GM23338 (cell line): ENCODE data around the gene IFNL1.
A peak's percentile ranks its signal among the peaks of the same experiment; 100 is the strongest.

Source experiments
- CREB1 ChIP-seq: fragments of 250-450 bp; sonication (Bioruptor Pico); IDR thresholded peaks from 2 replicates; pipeline ENCODE4 v1.5.0; 2020; ENCODE audit warnings: low read depth, mild to moderate bottlenecking, moderate library complexity
- EZH2 ChIP-seq: fragments of 200-600 bp; sonication (generic); IDR thresholded peaks from one replicate; pipeline ENCODE4 v1.8.0; 2017; ENCODE audit warnings: antibody characterized with exemption, mild to moderate bottlenecking, low read depth; ENCODE audit not compliant: unreplicated experiment
- EZH2phosphoT487 ChIP-seq: fragments of 200-600 bp; sonication (generic); IDR thresholded peaks from one replicate; pipeline ENCODE4 v1.8.1; 2018; ENCODE audit warnings: antibody characterized with exemption; ENCODE audit not compliant: unreplicated experiment
- JUNB ChIP-seq: IDR thresholded peaks from one replicate; pipeline ENCODE4 v1.6.1; 2016; ENCODE audit warnings: antibody characterized with exemption; ENCODE audit not compliant: unreplicated experiment
- NANOG ChIP-seq: IDR thresholded peaks from 2 replicates; pipeline ENCODE4 v1.6.1; 2016; ENCODE audit warnings: antibody characterized with exemption, borderline replicate concordance
- POLR2AphosphoS5 ChIP-seq: IDR thresholded peaks from 2 replicates; pipeline ENCODE4 v1.6.1; 2016; ENCODE audit warnings: antibody characterized with exemption, low read depth
- STAT1 ChIP-seq: IDR thresholded peaks from one replicate; pipeline ENCODE4 v1.6.1; 2016; ENCODE audit warnings: antibody characterized with exemption; ENCODE audit not compliant: unreplicated experiment
- ZNF331 ChIP-seq: fragments of 250-450 bp; sonication (Bioruptor Pico); IDR thresholded peaks from 2 replicates; pipeline ENCODE4 v1.5.0; 2020; ENCODE audit warnings: low read depth, mild to moderate bottlenecking, moderate library complexity
- TF ChIP-seq, protein P1 (sequence below), 2 experiments: fragments of 200-600 bp in 1 of 2; sonication (generic) in 1 of 2; conservative IDR thresholded peaks; 2 replicates each; pipeline versions ENCODE4 v1.5.1 to v1.6.1; 2016 to 2017; ENCODE audit warnings: antibody characterized with exemption in 2 of 2, low read depth in 2 of 2, mild to moderate bottlenecking in 2 of 2, moderate library complexity in 1 of 2
- TF ChIP-seq, protein P2 (sequence below): IDR thresholded peaks from one replicate; pipeline ENCODE4 v1.6.1; 2018; ENCODE audit warnings: antibody characterized with exemption; ENCODE audit not compliant: unreplicated experiment
- TF ChIP-seq, protein P3 (sequence below): IDR thresholded peaks from 2 replicates; pipeline ENCODE4 v1.6.1; 2016; ENCODE audit warnings: antibody characterized with exemption
- TF ChIP-seq, protein P4 (sequence below): fragments of 250-450 bp; sonication (Bioruptor Pico); IDR thresholded peaks from 2 replicates; pipeline ENCODE4 v1.5.0; 2020; ENCODE audit warnings: mild to moderate bottlenecking, moderate library complexity

- TF ChIP-seq, protein P1, sequence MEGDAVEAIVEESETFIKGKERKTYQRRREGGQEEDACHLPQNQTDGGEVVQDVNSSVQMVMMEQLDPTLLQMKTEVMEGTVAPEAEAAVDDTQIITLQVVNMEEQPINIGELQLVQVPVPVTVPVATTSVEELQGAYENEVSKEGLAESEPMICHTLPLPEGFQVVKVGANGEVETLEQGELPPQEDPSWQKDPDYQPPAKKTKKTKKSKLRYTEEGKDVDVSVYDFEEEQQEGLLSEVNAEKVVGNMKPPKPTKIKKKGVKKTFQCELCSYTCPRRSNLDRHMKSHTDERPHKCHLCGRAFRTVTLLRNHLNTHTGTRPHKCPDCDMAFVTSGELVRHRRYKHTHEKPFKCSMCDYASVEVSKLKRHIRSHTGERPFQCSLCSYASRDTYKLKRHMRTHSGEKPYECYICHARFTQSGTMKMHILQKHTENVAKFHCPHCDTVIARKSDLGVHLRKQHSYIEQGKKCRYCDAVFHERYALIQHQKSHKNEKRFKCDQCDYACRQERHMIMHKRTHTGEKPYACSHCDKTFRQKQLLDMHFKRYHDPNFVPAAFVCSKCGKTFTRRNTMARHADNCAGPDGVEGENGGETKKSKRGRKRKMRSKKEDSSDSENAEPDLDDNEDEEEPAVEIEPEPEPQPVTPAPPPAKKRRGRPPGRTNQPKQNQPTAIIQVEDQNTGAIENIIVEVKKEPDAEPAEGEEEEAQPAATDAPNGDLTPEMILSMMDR (conservative IDR thresholded peaks at IDR 0.05; ENCODE audit: low read depth in 2 of 2): no peak
- no peak for TF ChIP-seq EZH2phosphoT487
- no peak for TF ChIP-seq POLR2AphosphoS5
- TF ChIP-seq, protein P2, sequence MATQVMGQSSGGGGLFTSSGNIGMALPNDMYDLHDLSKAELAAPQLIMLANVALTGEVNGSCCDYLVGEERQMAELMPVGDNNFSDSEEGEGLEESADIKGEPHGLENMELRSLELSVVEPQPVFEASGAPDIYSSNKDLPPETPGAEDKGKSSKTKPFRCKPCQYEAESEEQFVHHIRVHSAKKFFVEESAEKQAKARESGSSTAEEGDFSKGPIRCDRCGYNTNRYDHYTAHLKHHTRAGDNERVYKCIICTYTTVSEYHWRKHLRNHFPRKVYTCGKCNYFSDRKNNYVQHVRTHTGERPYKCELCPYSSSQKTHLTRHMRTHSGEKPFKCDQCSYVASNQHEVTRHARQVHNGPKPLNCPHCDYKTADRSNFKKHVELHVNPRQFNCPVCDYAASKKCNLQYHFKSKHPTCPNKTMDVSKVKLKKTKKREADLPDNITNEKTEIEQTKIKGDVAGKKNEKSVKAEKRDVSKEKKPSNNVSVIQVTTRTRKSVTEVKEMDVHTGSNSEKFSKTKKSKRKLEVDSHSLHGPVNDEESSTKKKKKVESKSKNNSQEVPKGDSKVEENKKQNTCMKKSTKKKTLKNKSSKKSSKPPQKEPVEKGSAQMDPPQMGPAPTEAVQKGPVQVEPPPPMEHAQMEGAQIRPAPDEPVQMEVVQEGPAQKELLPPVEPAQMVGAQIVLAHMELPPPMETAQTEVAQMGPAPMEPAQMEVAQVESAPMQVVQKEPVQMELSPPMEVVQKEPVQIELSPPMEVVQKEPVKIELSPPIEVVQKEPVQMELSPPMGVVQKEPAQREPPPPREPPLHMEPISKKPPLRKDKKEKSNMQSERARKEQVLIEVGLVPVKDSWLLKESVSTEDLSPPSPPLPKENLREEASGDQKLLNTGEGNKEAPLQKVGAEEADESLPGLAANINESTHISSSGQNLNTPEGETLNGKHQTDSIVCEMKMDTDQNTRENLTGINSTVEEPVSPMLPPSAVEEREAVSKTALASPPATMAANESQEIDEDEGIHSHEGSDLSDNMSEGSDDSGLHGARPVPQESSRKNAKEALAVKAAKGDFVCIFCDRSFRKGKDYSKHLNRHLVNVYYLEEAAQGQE: no peak
- TF ChIP-seq EZH2: peak; percentile 82
- TF ChIP-seq ZNF331: no peak
- TF ChIP-seq CREB1 (CRISPR knock-in tag): no peak
- no peak for TF ChIP-seq STAT1
- no peak for TF ChIP-seq JUNB
- TF ChIP-seq NANOG: no peak
- TF ChIP-seq, protein P3, sequence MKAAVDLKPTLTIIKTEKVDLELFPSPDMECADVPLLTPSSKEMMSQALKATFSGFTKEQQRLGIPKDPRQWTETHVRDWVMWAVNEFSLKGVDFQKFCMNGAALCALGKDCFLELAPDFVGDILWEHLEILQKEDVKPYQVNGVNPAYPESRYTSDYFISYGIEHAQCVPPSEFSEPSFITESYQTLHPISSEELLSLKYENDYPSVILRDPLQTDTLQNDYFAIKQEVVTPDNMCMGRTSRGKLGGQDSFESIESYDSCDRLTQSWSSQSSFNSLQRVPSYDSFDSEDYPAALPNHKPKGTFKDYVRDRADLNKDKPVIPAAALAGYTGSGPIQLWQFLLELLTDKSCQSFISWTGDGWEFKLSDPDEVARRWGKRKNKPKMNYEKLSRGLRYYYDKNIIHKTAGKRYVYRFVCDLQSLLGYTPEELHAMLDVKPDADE: no peak
- TF ChIP-seq, protein P4, sequence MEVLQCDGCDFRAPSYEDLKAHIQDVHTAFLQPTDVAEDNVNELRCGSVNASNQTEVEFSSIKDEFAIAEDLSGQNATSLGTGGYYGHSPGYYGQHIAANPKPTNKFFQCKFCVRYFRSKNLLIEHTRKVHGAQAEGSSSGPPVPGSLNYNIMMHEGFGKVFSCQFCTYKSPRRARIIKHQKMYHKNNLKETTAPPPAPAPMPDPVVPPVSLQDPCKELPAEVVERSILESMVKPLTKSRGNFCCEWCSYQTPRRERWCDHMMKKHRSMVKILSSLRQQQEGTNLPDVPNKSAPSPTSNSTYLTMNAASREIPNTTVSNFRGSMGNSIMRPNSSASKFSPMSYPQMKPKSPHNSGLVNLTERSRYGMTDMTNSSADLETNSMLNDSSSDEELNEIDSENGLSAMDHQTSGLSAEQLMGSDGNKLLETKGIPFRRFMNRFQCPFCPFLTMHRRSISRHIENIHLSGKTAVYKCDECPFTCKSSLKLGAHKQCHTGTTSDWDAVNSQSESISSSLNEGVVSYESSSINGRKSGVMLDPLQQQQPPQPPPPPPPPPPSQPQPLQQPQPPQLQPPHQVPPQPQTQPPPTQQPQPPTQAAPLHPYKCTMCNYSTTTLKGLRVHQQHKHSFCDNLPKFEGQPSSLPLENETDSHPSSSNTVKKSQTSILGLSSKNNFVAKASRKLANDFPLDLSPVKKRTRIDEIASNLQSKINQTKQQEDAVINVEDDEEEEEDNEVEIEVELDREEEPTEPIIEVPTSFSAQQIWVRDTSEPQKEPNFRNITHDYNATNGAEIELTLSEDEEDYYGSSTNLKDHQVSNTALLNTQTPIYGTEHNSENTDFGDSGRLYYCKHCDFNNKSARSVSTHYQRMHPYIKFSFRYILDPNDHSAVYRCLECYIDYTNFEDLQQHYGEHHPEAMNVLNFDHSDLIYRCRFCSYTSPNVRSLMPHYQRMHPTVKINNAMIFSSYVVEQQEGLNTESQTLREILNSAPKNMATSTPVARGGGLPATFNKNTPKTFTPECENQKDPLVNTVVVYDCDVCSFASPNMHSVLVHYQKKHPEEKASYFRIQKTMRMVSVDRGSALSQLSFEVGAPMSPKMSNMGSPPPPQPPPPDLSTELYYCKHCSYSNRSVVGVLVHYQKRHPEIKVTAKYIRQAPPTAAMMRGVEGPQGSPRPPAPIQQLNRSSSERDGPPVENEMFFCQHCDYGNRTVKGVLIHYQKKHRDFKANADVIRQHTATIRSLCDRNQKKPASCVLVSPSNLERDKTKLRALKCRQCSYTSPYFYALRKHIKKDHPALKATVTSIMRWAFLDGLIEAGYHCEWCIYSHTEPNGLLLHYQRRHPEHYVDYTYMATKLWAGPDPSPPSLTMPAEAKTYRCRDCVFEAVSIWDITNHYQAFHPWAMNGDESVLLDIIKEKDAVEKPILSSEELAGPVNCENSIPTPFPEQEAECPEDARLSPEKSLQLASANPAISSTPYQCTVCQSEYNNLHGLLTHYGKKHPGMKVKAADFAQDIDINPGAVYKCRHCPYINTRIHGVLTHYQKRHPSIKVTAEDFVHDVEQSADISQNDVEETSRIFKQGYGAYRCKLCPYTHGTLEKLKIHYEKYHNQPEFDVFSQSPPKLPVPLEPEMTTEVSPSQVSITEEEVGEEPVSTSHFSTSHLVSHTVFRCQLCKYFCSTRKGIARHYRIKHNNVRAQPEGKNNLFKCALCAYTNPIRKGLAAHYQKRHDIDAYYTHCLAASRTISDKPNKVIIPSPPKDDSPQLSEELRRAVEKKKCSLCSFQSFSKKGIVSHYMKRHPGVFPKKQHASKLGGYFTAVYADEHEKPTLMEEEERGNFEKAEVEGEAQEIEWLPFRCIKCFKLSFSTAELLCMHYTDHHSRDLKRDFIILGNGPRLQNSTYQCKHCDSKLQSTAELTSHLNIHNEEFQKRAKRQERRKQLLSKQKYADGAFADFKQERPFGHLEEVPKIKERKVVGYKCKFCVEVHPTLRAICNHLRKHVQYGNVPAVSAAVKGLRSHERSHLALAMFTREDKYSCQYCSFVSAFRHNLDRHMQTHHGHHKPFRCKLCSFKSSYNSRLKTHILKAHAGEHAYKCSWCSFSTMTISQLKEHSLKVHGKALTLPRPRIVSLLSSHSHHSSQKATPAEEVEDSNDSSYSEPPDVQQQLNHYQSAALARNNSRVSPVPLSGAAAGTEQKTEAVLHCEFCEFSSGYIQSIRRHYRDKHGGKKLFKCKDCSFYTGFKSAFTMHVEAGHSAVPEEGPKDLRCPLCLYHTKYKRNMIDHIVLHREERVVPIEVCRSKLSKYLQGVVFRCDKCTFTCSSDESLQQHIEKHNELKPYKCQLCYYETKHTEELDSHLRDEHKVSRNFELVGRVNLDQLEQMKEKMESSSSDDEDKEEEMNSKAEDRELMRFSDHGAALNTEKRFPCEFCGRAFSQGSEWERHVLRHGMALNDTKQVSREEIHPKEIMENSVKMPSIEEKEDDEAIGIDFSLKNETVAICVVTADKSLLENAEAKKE (CRISPR knock-in tag): no peak
These were observed 48.2 kb upstream of the IFNL1 start for GRCh38 chr19:39247701-39248664.
